Neuronal stem cell (in vitro differentiated cells): ENCODE measurements around the gene FSTL3.

Experiments
- DNase-seq: peaks from one replicate; pipeline ENCODE4 v3.0.0-alpha.2; 2013; ENCODE audit warnings: low spot score
- H2AFZ ChIP-seq: one replicate; pipeline ENCODE4 v1.6.1; 2013; ENCODE audit warnings: mild to moderate bottlenecking, low read length, inconsistent platforms
- H2AK5ac ChIP-seq: 2 replicates; pipeline ENCODE4 v1.6.1; 2013; ENCODE audit warnings: low read depth, mild to moderate bottlenecking, inconsistent platforms, low read length, moderate library complexity, mixed read lengths
- H2BK120ac ChIP-seq: 2 replicates; pipeline ENCODE4 v1.6.1; 2013; ENCODE audit warnings: low read depth, mild to moderate bottlenecking, inconsistent platforms, low read length, moderate library complexity, mixed read lengths
- H2BK12ac ChIP-seq: one replicate; pipeline ENCODE4 v1.6.1; 2013; ENCODE audit warnings: low read length, inconsistent platforms
- H2BK15ac ChIP-seq: 2 replicates; pipeline ENCODE4 v1.6.1; 2013; ENCODE audit warnings: mild to moderate bottlenecking, low read length, inconsistent platforms, mixed read lengths
- H2BK5ac ChIP-seq: one replicate; pipeline ENCODE4 v1.6.1; 2013; ENCODE audit warnings: inconsistent platforms, mild to moderate bottlenecking, low read length, moderate library complexity
- H3K14ac ChIP-seq: one replicate; pipeline ENCODE4 v1.6.1; 2013; ENCODE audit warnings: low read length, inconsistent platforms
- H3K18ac ChIP-seq: 2 replicates; pipeline ENCODE4 v1.6.1; 2013; ENCODE audit warnings: low read length, inconsistent platforms
- H3K23ac ChIP-seq: 2 replicates; pipeline ENCODE4 v1.6.1; 2013; ENCODE audit warnings: low read depth, mild to moderate bottlenecking, mixed read lengths, low read length, inconsistent platforms; ENCODE audit not compliant: poor library complexity
- H3K27ac ChIP-seq: replicated peaks from 3 replicates; pipeline ENCODE4 v1.5.1; 2013; ENCODE audit warnings: low read length, inconsistent platforms
- H3K27me3 ChIP-seq, 3 experiments: 2 replicates each; pipeline ENCODE4 v1.6.1; 2013; ENCODE audit warnings: low read length in 3 of 3, mild to moderate bottlenecking in 2 of 3, inconsistent platforms in 1 of 3, low read depth in 1 of 3, mixed read lengths in 1 of 3, moderate library complexity in 1 of 3; ENCODE audit not compliant: control insufficient read depth in 3 of 3, insufficient read depth in 3 of 3
- H3K36me3 ChIP-seq, 2 donors: replicated peaks in 1 of 2; 2 replicates each; pipeline ENCODE4 v1.6.1; 2013; ENCODE audit warnings: low read length in 2 of 2; ENCODE audit not compliant: control insufficient read depth in 2 of 2, insufficient read depth in 2 of 2
- H3K4ac ChIP-seq: 2 replicates; pipeline ENCODE4 v1.6.1; 2013; ENCODE audit warnings: inconsistent platforms, mild to moderate bottlenecking, low read length, moderate library complexity
- H3K4me1 ChIP-seq, 2 donors: 1 replicate in 1 of 2; 2 replicates in 1 of 2; pipeline ENCODE4 v1.6.1; 2013; ENCODE audit warnings: low read length in 2 of 2, low read depth in 1 of 2; ENCODE audit not compliant: control insufficient read depth in 2 of 2, insufficient read depth in 1 of 2
- H3K4me2 ChIP-seq: one replicate; pipeline ENCODE4 v1.6.1; 2013; ENCODE audit warnings: mild to moderate bottlenecking, low read length, inconsistent platforms; ENCODE audit not compliant: insufficient read depth, poor library complexity, severe bottlenecking
- H3K4me3 ChIP-seq, 2 donors: 2 replicates each; pipeline ENCODE4 v1.5.1; 2013; ENCODE audit warnings: low read length in 2 of 2, mild to moderate bottlenecking in 2 of 2, inconsistent platforms in 1 of 2, moderate library complexity in 1 of 2
- H3K79me1 ChIP-seq: one replicate; pipeline ENCODE4 v1.6.1; 2013; ENCODE audit warnings: low read depth, mild to moderate bottlenecking, inconsistent platforms, low read length, moderate library complexity
- H3K9ac ChIP-seq: one replicate; pipeline ENCODE4 v1.6.1; 2013; ENCODE audit warnings: mild to moderate bottlenecking, low read depth, low read length, inconsistent platforms; ENCODE audit not compliant: poor library complexity
- H3K9me3 ChIP-seq, 2 donors: replicated peaks in 1 of 2; 2 replicates each; pipeline versions ENCODE3 to v1.6.1; 2013; ENCODE audit warnings: low read length in 2 of 2, mild to moderate bottlenecking in 2 of 2, inconsistent platforms in 1 of 2, low read depth in 1 of 2, mixed read lengths in 1 of 2, moderate library complexity in 1 of 2; ENCODE audit not compliant: control insufficient read depth in 2 of 2, insufficient read depth in 1 of 2
- H4K8ac ChIP-seq: one replicate; pipeline ENCODE4 v1.6.1; 2013; ENCODE audit warnings: low read depth, mild to moderate bottlenecking, inconsistent platforms, low read length, moderate library complexity
- H4K91ac ChIP-seq: one replicate; pipeline ENCODE4 v1.6.1; 2013; ENCODE audit warnings: low read length, low read depth, mild to moderate bottlenecking, inconsistent platforms; ENCODE audit not compliant: poor library complexity
- WGBS, 2 donors: extraction: QIAGEN DNeasy Blood & Tissue Kit; methylation state at CpG; one replicate each; pipeline ENCODE4 v1.1.7; 2013; ENCODE audit warnings: missing lambda C conversion rate in 2 of 2, mixed read lengths in 1 of 2; ENCODE audit not compliant: insufficient read length in 2 of 2, insufficient replicate concordance in 1 of 2; ENCODE audit errors: extremely low coverage in 2 of 2; 5-methylcytosine and 5-hydroxymethylcytosine counted together

The FSTL3 gene

DNA sequence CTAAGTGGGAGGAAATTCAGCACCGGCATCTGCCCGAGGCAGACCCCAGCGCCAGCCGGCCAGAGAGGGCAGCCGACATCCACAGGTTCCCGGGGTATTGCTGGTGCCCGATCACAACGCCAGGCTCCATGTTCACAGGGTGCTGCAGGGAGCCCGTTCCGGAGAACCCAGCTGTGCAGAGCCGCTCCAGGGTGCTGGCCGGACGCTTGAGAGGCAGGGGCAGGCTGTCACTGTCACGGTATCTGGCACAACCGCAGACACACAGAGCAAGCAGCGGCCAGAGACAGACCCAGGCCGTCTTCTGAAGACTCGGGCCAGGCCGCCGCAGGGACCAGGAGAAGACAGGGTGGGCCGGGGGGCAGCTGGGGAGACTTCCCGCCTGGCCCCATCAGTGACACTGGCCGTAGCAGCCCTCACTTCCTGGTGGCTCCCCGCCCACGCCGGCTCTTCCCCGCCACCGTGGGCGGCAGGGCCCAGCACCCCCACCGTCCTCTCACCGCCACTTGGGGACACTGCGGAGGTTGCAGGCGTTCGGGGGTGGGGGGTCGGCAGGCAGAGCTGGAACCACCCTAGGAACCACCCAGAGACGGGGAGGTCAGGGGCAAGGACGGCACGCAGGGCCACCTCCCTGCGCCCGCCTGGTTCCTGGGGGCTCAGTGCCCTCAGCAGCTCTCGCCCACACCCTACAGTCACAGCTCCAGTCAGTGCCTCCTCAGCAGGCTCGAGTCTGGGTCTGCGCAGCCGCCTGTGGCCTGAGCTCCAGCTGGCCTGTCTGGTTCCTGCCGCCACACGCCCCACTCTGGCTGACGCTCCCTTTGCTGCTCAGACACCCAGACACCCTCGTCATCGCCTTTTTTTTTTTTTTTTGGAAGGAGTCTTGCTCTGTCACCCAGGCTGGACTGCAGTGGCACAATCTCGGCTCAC, 17.0 kb upstream of the FSTL3 start:
- no CpG with 5 or more reads among the region's 50 CpGs for WGBS, 2 donors
- H3K27me3 ChIP-seq: no peaks in the 10 kb centered on the region
- H3K79me1 ChIP-seq: peaks cover 61% of the 10 kb centered on the region
- H2AFZ ChIP-seq: no peak overlapping the region
- peaks cover 12 to 13% of the 10 kb centered on the region in 2 donors for H3K4me1 ChIP-seq
- H3K4ac ChIP-seq: no peak overlapping the region
- H2BK5ac ChIP-seq: no peak overlapping the region
- H2BK15ac ChIP-seq: no peak overlapping the region
- no peak overlapping the region for H3K4me3 ChIP-seq
- no peak for DNase-seq
- peaks cover 4 to 27% of the 10 kb centered on the region in 2 donors for H3K36me3 ChIP-seq
- no peak overlapping the region for H4K8ac ChIP-seq
- peaks cover 4 to 5% of the 10 kb centered on the region in 2 donors for H3K9me3 ChIP-seq
- H3K23ac ChIP-seq: peak overlapping the region; percentile 43
- no peak overlapping the region for H3K18ac ChIP-seq
- no peak overlapping the region for H4K91ac ChIP-seq
- peak overlapping the region; percentile 70 for H3K9ac ChIP-seq
- H2AK5ac ChIP-seq: no peak overlapping the region
- H2BK120ac ChIP-seq: no peak overlapping the region
- no peak overlapping the region for H3K4me2 ChIP-seq
- H3K14ac ChIP-seq: no peak overlapping the region
- H3K27ac ChIP-seq: no peak overlapping the region
- no peak overlapping the region for H2BK12ac ChIP-seq

DNA sequence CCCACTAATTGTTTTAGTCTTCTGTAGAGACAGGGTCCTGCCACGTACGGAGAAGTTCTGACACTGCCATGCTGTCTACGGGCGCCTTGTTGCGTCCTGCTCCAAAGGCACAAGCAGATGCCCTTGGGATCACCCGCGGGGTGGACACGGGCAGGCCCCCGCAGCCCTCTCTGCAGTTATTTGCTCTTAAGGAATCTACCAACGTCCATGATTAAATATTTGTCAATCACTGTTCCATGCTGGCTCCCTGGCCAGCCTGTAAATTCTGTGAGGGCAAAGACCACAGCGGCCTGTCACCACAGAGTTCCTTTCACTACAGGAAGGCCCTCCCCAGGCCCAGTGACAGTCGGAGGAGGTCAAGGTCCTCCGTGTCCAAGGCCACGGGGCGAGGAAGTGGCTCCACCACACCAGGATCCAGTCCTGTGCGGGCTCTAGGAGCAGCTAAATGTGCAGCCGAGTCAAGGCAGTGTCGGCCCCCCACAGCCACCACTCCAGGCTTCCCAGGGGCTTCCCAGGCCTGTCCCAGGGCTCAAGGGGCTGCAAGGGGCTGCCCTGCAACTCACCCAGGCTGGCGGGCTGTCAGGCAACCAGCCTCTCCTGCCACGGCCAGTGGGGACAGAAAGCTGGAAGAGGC, 15.3 kb upstream of the FSTL3 start:
- Histone ChIP-seq H3K27ac (no peak overlapping the region), H3K4me1 (peaks cover 14 to 16% of the 10 kb centered on the region in 2 donors), H3K4ac (peak overlapping the region; percentile 10), H3K9ac (peak overlapping the region; percentile 87), H2BK5ac (peak overlapping the region; percentile 54), H4K91ac (no peak overlapping the region), H3K14ac (no peak overlapping the region), H2BK12ac (no peak overlapping the region), H2BK15ac (no peak overlapping the region), H3K79me1 (peaks cover 55% of the 10 kb centered on the region), H2AK5ac (no peak overlapping the region), H3K23ac (no peak overlapping the region), H3K36me3 (peaks cover 3 to 16% of the 10 kb centered on the region in 2 donors), H3K4me2 (no peak overlapping the region), H2AFZ (no peak overlapping the region), H3K4me3 (peak overlapping the region in 1 of 2 donors; percentile 71), H3K18ac (no peak overlapping the region), H3K27me3 (peaks cover 0 to 2% (median 0%) of the 10 kb centered on the region in 3 experiments), H2BK120ac (no peak overlapping the region), H4K8ac (no peak overlapping the region), H3K9me3 (peaks cover 5 to 6% of the 10 kb centered on the region in 2 donors)
- no CpG with 5 or more reads among the region's 20 CpGs for WGBS, 2 donors
- no peak for DNase-seq

DNA sequence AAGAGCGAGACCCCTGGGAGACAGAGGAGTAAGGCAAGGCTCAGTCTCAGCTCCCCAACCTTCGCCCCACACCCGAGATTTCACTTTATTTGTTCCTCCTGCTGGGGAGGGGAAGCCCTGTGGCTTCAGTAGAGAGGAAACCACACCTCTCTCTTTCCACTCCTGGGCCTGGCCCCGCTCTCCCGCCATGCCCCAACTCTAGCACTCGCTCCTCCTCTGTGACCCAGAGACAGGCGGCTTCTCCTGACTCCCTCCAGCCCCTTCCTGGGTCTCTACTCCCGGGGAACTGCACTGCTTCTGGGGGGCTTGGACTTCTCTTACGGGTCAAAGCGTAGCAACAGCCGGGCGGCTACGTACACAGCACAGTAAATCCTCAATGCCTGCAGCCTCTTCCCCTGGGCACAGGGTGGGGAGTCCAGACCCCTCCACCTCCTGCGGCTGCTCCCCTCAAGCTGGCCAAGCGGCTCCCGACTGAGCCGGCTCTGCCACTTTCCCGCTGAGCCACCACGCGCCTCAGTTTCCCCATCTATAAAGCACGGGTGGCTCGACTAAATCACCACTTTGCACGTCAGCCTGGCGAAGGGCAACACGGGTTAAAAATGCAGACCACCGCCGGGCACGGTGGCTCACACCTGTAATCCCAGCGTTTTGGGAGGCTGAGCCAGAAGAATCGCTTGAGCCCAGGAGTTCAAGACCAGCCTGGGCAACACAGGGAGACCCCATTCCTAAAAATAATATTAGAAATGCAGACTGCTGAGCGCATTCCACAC, 14.6 kb upstream of the FSTL3 start:
- H3K4me2 ChIP-seq: peak overlapping the region; percentile 92
- peaks cover 53% of the 10 kb centered on the region for H3K79me1 ChIP-seq
- peak overlapping the region; percentile 54 for H2BK5ac ChIP-seq
- H4K8ac ChIP-seq: no peak overlapping the region
- no peak overlapping the region for H3K27ac ChIP-seq
- H3K4ac ChIP-seq: no peak overlapping the region
- no peak overlapping the region for H2BK12ac ChIP-seq
- peak overlapping the region; percentile 87 for H2AK5ac ChIP-seq
- peak overlapping the region; percentile 71 to 95 for H3K4me3 ChIP-seq
- peaks cover 3 to 13% of the 10 kb centered on the region in 2 donors for H3K36me3 ChIP-seq
- H3K27me3 ChIP-seq: peaks cover 0 to 2% (median 0%) of the 10 kb centered on the region in 3 experiments
- H3K18ac ChIP-seq: no peak overlapping the region
- peak overlapping the region; percentile 87 for H3K9ac ChIP-seq
- DNase-seq: no peak
- peaks cover 5 to 6% of the 10 kb centered on the region in 2 donors for H3K9me3 ChIP-seq
- H4K91ac ChIP-seq: no peak overlapping the region
- H3K4me1 ChIP-seq: peaks cover 14 to 16% of the 10 kb centered on the region in 2 donors
- no CpG with 5 or more reads among the region's 31 CpGs for WGBS, 2 donors
- no peak overlapping the region for H2BK15ac ChIP-seq
- no peak overlapping the region for H2AFZ ChIP-seq
- H2BK120ac ChIP-seq: no peak overlapping the region
- H3K14ac ChIP-seq: no peak overlapping the region
- peak overlapping the region; percentile 58 for H3K23ac ChIP-seq
